ENCODE measurements around the gene PLK2. TPM values are rescaled to one million over a fixed set of nuclear protein-coding genes. Genes with fewer than 3 reads are reported as not detected.

PLK2 gene
- total RNA-seq, 4 donors from 2014 or later = 75.6 to 329 (median 147) TPM

DNA sequence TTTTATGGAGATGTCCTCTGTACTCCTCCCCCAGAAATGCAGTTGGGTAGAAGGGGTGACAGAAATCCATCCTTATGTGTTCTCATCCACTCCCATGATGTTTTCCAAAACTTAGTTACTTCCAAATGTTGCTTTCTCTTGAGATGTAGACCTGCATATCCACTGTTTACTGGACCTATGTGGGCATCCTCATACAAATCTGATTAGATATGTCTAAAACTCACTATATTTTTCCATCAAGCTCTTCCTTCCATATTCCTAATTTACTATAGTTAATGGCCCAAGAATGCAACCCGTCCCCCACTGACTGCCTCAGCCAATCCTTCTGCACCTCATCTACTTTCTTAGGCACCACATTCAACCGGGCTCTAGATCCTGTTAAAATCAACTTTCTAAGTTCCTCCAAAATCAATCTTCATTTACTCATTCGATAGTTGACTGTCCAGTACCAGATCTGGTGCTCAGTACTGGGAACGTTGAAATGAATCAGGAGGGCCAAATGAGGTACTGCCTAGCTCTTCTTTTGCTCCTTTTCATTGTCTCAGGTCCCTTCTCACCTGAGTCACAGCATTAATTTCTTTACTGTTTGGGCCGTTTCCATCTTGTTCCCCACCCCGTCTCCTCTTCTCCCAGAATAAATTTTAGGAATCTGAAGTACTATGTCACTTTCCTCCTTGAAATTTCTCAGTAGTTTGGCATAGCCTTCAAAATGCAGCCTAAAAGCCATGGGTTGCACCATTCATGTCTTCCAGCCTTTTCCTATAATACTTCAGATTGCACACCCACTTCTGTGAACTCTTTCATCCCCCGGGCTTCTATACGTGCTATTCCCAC lies 7.9 kb downstream of the PLK2 start:
- Histone ChIP-seq H3K27ac (peak overlapping the region in 1 of 2 donors; percentile 6), H3K4me1 (no peaks in the 10 kb centered on the region), H3K4me3 (no peak overlapping the region), H3K9me3 (no peaks in the 10 kb centered on the region), H3K27me3 (no peaks in the 10 kb centered on the region), H3K36me3 (no peaks in the 10 kb centered on the region)
- intact Hi-C loops (cut with DNase I; ENCODE audit: low total_unique reads) = loop anchor here (10.0 kb wide), 1 partner anchor 1157 kb away; no protein-coding TSS in a partner anchor
- TF ChIP-seq, protein P1, sequence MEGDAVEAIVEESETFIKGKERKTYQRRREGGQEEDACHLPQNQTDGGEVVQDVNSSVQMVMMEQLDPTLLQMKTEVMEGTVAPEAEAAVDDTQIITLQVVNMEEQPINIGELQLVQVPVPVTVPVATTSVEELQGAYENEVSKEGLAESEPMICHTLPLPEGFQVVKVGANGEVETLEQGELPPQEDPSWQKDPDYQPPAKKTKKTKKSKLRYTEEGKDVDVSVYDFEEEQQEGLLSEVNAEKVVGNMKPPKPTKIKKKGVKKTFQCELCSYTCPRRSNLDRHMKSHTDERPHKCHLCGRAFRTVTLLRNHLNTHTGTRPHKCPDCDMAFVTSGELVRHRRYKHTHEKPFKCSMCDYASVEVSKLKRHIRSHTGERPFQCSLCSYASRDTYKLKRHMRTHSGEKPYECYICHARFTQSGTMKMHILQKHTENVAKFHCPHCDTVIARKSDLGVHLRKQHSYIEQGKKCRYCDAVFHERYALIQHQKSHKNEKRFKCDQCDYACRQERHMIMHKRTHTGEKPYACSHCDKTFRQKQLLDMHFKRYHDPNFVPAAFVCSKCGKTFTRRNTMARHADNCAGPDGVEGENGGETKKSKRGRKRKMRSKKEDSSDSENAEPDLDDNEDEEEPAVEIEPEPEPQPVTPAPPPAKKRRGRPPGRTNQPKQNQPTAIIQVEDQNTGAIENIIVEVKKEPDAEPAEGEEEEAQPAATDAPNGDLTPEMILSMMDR (IDR thresholded peaks at IDR 0.05) = no peak
- TF ChIP-seq POLR2A (IDR thresholded peaks at IDR 0.05) = no peak
- no peak for DNase-seq

DNA sequence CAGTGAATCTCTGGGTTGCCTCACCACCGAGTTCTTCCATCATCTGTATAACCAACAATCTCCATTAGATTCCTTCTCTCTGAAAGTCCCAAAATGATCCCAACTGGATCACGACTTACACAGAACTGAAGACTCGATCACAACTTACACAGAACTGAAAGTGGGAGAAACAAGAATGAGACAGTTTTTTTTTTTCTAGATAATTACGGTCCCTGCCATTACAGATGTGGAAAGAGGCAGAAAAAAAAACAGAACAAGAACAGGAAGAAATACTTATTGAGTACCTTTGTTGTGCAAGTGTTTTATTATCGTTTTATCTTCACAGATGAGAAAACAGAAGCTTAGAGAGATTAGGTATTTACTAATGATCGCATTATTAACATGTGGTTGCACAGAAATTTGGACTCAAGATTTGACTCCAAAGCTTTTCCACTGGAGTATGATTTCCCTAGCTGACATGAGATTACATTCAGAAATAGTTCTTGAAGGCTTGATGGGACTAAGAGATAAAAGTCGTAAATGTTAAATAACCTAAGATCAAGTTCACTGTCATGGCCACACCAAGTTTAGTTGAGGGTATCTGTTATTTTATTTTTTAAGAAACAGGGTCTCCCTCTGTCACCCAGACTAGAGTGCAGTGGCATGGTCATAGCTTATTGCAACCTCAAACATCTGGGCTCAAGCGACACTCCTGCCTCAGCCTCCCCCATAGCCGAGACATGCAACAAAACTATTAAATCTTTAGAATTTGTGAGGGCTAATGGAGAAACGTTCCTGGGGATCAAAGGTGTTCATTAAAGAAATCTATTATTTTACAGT lies 8.9 kb downstream of the PLK2 start:
- H3K27ac ChIP-seq = no peak overlapping the region

DNA sequence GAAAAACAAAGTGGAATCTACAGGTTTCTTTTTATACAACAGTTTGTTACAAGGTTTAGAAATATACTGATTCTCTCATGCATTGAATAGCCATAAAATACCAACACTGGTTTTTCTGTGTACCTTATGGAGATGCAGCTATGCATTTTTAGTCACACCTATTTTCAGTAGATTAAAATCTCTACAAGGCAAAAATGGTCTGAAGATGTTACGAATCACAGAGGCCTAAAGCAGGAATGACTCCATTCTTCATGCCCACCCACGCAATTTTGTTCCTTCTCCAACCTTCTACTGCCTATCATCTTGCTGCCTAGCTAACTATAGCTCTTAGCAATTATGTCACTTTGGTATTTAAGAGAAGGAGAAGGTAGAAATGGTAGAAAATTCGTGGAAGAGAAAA lies 9.9 kb downstream of the PLK2 start:
- intact Hi-C loops (cut with DNase I; ENCODE audit: low total_unique reads) = loop anchor here (10.0 kb wide), 1 partner anchor 1155 kb away; no protein-coding TSS in a partner anchor
- H3K27ac ChIP-seq = no peak overlapping the region
- H3K36me3 ChIP-seq = no peaks in the 10 kb centered on the region
- H3K4me1 ChIP-seq = no peaks in the 10 kb centered on the region
- no peaks in the 10 kb centered on the region for H3K27me3 ChIP-seq
- H3K4me3 ChIP-seq = no peak overlapping the region
- DNase-seq = no peak
- no peak for TF ChIP-seq POLR2A (IDR thresholded peaks at IDR 0.05)
- TF ChIP-seq, protein P1 (IDR thresholded peaks at IDR 0.05) = no peak
- H3K9me3 ChIP-seq = no peaks in the 10 kb centered on the region

More for the DNA sequence above, 8.9 kb downstream of the PLK2 start:
- H3K4me1 ChIP-seq = no peaks in the 10 kb centered on the region
- H3K27me3 ChIP-seq = no peaks in the 10 kb centered on the region
- DNase-seq = no peak
- H3K36me3 ChIP-seq = no peaks in the 10 kb centered on the region
- H3K4me3 ChIP-seq = no peak overlapping the region
- TF ChIP-seq POLR2A (IDR thresholded peaks at IDR 0.05) = no peak
- TF ChIP-seq, protein P1 (IDR thresholded peaks at IDR 0.05) = no peak
- no peaks in the 10 kb centered on the region for H3K9me3 ChIP-seq
- intact Hi-C loops (cut with DNase I; ENCODE audit: low total_unique reads) = loop anchor here (10.0 kb wide), 1 partner anchor 1156 kb away; no protein-coding TSS in a partner anchor

DNA sequence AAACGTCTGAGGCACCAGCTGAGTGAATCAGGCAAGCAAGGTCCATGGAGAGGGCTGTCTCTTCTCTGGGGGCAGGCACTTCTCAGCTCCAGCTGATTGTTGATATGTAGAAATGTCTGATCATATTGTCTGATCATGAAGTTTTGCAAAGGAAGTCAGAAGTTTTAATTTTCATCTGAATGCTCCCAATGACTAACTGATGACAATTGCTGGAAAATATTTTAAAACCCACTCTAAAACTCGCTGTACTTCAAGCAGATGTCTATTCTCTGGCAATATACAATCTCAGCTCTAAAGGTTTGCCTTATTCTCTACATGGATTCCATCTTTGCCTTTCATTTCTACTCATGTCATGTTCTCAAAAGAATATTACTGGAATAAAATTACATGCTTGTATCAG lies 12.7 kb downstream of the PLK2 start:
- no peak overlapping the region for H3K27ac ChIP-seq
- H3K27me3 ChIP-seq = no peaks in the 10 kb centered on the region
- DNase-seq = no peak
- H3K9me3 ChIP-seq = no peaks in the 10 kb centered on the region
- H3K4me1 ChIP-seq = no peaks in the 10 kb centered on the region
- H3K4me3 ChIP-seq = no peak overlapping the region
- no peaks in the 10 kb centered on the region for H3K36me3 ChIP-seq
- intact Hi-C loops (cut with DNase I; ENCODE audit: low total_unique reads) = no loop called here
- no peak for TF ChIP-seq POLR2A (IDR thresholded peaks at IDR 0.05)
- TF ChIP-seq, protein P1 (IDR thresholded peaks at IDR 0.05) = no peak

DNA sequence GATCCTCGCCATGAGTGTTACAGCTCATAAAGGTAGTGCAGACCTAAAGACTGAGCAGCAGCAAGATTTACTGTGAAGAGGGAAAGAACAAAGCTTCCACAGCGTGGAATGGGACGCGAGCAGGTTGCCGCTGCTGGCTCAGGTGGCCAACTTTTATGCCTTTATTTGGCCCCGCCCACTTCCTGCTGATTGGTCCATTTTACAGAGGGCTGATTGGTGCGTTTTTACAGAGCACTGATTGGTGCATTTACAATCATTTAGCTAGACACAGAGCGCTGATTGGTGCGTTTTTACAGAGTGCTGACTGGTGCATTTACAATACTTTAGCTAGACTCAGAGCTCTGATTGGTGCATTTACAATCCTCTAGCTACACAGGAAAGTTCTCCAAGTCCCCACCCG lies 13.9 kb downstream of the PLK2 start:
- intact Hi-C loops (cut with DNase I; ENCODE audit: low total_unique reads) = no loop called here
- H3K4me3 ChIP-seq = no peak overlapping the region
- H3K9me3 ChIP-seq = no peaks in the 10 kb centered on the region
- H3K27me3 ChIP-seq = no peaks in the 10 kb centered on the region
- no peak overlapping the region for H3K27ac ChIP-seq
- H3K36me3 ChIP-seq = no peaks in the 10 kb centered on the region
- H3K4me1 ChIP-seq = no peaks in the 10 kb centered on the region
- DNase-seq = no peak
- TF ChIP-seq POLR2A (IDR thresholded peaks at IDR 0.05) = no peak
- TF ChIP-seq, protein P1 (IDR thresholded peaks at IDR 0.05) = no peak

Measured in uterus (tissue), 4 donors.